Measurements from ENCODE around the gene PHC2.

DNA sequence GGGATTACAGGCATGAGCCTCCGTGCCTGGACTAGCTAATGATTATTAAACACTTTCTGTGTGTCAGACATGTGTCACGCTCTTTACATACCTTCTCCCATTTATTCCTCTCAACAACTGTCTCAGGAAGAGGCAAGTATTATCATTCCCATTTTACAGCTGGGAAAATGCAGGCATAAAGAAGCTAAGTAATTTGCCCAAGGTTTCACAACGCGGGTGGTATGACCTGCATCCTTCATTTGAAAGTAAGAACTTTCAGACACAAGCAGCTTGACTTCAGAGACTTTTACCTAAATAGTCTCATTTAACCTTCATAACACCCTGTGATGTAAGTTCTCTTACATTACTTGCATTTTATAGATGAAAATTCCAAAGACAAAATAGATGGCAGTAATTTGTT lies 40.5 kb upstream of the PHC2 start:
- no peak for TF ChIP-seq ZFX (CRISPR knock-in tag; IDR thresholded peaks at IDR 0.05; ENCODE audit: low read depth)
- no peak for TF ChIP-seq FOXM1 (CRISPR knock-in tag; IDR thresholded peaks at IDR 0.05)

All from HepG2 (cell line).